Testis (tissue), 3 donors: ENCODE measurements around the gene HOXB7. TPM values are rescaled to one million over a fixed set of nuclear protein-coding genes. Genes with fewer than 3 reads are reported as not detected.

Experiments used
- DNase-seq: peaks from one replicate; pipeline ENCODE4 v3.0.0-alpha.2; 2019
- H3K27ac ChIP-seq, 2 donors: fragments of 200-600 bp; sonication (generic); one replicate each; pipeline ENCODE4 v1.5.1; 2019
- H3K27me3 ChIP-seq: fragments of 200-600 bp; sonication (generic); one replicate; pipeline ENCODE4 v1.5.1; 2019
- H3K36me3 ChIP-seq: fragments of 200-600 bp; sonication (generic); one replicate; pipeline ENCODE4 v1.5.1; 2017; ENCODE audit warnings: low read depth; ENCODE audit errors: missing control alignments
- H3K4me1 ChIP-seq: fragments of 200-600 bp; sonication (generic); one replicate; pipeline ENCODE4 v1.5.1; 2019
- H3K4me3 ChIP-seq, 2 donors: fragments of 200-600 bp; sonication (generic); one replicate each; pipeline ENCODE4 v1.5.1; 2017 to 2019
- H3K9me3 ChIP-seq: fragments of 200-600 bp; sonication (generic); one replicate; pipeline ENCODE4 v1.5.1; 2017
- POLR2A ChIP-seq: fragments of 450-650 bp; IDR thresholded peaks from one replicate; pipeline ENCODE4 v1.6.1; 2017; ENCODE audit warnings: antibody characterized with exemption, mild to moderate bottlenecking, moderate library complexity
- WGBS, 2 donors: methylation state at CpG; one replicate each; pipeline ENCODE4 v1.1.5; 2018; 5-methylcytosine and 5-hydroxymethylcytosine counted together
- intact Hi-C: fragments of 100-400 bp; cut with DNase I; formaldehyde crosslinking; loops from one replicate; pipeline ENCODE4 v1.15.1; 2023; ENCODE audit warnings: low total_unique reads
- polyA plus RNA-seq: library from polyadenylated mRNA; stranded (reverse); fragments of 350-450 nt; fragmentation: Illumina TruSeq; extraction: RNeasy Lipid Tissue Mini Kit (QIAGEN cat#74804); gene quantifications from one replicate; pipeline ENCODE4 v1.2.3, GENCODE V29; 2014; ENCODE audit warnings: low read depth, low replicate concordance; ENCODE audit not compliant: insufficient read depth
- total RNA-seq, 2 donors: library from RNA; depleted of rRNA; stranded (reverse); fragments of >200 nt; gene quantifications; one replicate each; pipeline ENCODE4 v1.2.3, GENCODE V29; 2016
- TF ChIP-seq, protein P1 (sequence below), 3 experiments: fragments of 450-650 bp in 2 of 3; fragments of 200-600 bp in 1 of 3; sonication (generic) in 1 of 3; IDR thresholded peaks; one replicate each; pipeline ENCODE4 v1.5.1; 2016 to 2019; ENCODE audit warnings: antibody characterized with exemption in 3 of 3, mild to moderate bottlenecking in 2 of 3, moderate library complexity in 1 of 3

Gene HOXB7
- total and polyA plus RNA-seq, 3 donors from 2014 or later: 2.8 to 4.4 (median 3.2) TPM

DNA sequence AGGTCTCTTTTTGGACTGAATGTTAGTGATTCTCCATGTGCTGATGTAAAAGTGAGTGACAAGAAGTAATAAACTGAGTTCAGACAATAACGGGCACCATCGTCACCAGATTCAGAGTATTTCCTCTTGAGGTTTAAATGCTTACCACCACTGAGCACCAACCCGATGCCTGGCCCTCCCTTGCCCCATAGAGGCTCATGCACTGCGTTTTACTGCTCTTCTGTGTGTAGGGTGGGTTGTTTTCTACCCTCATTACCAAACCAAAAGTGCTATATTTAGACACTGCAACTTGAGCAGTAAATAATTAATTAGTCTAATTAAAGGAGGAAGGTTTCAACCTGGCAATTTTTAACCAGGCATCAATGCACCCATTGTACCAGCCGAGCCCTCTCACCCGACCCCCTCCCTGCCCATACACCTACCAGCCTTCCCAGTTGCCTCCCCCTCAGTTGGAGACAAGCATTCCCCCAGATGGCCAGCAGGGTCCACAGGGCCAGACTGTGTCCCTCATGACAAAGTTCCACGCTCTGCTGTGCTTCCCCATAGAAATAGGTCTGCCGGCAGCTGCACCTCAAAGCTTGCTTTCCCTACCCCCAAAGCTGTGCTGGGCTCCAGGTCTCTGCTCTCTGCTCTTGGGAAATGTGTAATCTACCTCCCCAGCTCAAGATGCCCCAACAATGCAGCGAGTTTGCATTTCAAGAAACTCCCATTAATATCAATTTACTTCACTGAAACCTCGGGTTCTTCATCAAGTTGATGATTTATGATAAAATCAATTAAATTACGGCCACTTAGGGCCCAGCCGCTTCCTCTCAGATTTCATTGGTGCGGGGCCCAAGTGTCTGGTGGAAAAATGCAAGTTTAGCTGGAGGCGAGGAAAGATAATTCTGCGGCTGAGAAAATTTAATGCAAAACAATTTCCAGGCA, 48.7 kb downstream of the HOXB7 start:
- no peak for DNase-seq
- intact Hi-C loops: no loop called here
- no peaks in the 10 kb centered on the region for H3K36me3 ChIP-seq
- H3K9me3 ChIP-seq: no peaks in the 10 kb centered on the region
- H3K27me3 ChIP-seq: no peaks in the 10 kb centered on the region
- 61 to 66% methylated on average over 15 of the region's 15 CpGs for WGBS, 2 donors
- H3K4me3 ChIP-seq: no peak overlapping the region
- no peak overlapping the region for H3K27ac ChIP-seq
- TF ChIP-seq, protein P1, sequence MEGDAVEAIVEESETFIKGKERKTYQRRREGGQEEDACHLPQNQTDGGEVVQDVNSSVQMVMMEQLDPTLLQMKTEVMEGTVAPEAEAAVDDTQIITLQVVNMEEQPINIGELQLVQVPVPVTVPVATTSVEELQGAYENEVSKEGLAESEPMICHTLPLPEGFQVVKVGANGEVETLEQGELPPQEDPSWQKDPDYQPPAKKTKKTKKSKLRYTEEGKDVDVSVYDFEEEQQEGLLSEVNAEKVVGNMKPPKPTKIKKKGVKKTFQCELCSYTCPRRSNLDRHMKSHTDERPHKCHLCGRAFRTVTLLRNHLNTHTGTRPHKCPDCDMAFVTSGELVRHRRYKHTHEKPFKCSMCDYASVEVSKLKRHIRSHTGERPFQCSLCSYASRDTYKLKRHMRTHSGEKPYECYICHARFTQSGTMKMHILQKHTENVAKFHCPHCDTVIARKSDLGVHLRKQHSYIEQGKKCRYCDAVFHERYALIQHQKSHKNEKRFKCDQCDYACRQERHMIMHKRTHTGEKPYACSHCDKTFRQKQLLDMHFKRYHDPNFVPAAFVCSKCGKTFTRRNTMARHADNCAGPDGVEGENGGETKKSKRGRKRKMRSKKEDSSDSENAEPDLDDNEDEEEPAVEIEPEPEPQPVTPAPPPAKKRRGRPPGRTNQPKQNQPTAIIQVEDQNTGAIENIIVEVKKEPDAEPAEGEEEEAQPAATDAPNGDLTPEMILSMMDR (IDR thresholded peaks at IDR 0.05): no peak
- no peak for TF ChIP-seq POLR2A
- H3K4me1 ChIP-seq: no peaks in the 10 kb centered on the region

DNA sequence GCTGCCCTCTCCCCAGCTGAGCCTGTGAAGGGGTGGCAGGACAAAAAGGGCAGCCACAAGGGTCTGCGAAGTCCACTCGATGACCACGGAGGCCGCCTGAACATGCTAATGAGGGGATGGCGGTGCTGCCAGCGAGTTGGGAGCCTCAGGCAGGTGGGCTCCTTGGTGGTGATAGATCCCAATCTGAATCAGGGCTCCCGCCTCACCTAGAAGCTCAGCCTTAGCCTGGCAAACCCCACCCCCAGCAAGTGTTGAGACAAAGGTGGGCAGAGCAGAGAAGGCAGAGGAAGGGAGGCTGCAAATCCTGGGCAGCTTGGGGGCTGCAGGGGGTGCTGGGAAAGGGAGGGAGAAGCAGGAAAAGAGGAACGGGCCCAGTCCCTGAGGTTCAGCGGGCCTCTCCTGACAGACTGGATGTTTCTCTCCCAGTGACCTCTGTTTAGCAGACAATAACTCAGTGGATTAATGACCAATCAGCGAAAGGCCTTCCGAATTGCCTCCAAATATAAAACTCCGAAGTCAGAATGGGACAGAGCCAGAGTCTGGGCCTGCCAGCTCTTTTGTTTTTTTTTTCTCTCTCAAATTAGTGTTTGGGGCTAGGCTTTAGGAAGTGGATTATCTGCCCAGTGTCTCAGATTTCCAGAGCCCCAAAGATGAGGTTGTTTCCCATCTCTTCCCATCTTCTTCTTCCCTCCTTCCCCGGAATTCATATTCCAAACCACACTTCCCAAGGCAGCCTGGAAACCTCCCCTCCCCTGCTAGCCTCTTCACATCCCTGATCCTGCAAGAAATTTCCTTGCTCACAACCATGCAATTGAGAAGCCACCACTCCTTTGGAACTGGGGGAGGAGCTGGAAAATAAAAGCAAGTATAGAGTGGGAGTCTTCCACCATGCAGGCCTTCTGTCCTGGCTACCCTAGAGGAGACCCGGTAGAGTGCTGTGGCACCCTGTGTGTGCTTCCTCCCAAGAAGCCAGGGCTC, 50.7 kb downstream of the HOXB7 start:
- TF ChIP-seq, protein P1 (IDR thresholded peaks at IDR 0.05): no peak
- no peak for TF ChIP-seq POLR2A
- H3K27me3 ChIP-seq: no peaks in the 10 kb centered on the region
- 52 to 61% methylated on average over 13 to 14 of the region's 14 CpGs for WGBS, 2 donors
- DNase-seq: no peak
- H3K9me3 ChIP-seq: no peaks in the 10 kb centered on the region
- H3K4me1 ChIP-seq: no peaks in the 10 kb centered on the region
- no peaks in the 10 kb centered on the region for H3K36me3 ChIP-seq
- H3K4me3 ChIP-seq: no peak overlapping the region
- no peak overlapping the region for H3K27ac ChIP-seq
- intact Hi-C loops: no loop called here

DNA sequence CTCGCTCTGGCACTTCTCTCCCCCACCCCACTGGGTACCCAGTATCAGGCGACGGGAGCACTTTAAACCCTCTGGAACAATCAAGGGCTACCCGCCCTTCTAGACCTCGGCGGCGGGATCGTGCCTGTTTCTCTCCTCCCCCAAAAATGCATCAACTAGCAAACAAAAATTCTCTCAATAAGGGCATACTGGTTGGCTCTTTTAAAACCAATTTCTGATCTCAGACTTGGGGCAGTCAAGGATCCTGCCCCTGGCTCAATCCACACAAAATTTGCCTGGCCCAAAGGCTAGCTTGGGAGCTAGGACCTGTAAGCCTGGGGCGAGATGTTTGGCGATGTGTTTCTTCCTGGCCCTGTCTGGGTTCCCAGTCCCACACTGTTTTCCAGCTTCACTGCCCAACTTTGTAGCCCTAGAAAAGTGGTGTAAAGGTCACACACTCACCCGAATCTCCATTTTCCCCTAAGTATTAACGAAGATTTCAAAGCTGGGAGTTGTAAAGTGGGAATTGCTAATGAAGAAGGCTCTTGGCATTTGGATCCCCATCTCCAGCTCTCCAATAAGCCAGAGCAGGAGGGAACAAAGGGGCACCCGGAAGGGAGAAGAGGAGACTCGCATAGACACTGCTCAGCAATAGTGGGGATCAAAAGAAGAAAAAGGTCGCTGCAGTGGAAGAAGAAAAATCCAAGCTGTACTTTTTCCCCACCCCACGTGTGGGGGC, 51.5 kb downstream of the HOXB7 start:
- H3K36me3 ChIP-seq: no peaks in the 10 kb centered on the region
- WGBS, 2 donors: 69 to 75% methylated on average over 16 of the region's 16 CpGs
- intact Hi-C loops: no loop called here
- no peaks in the 10 kb centered on the region for H3K9me3 ChIP-seq
- no peak for DNase-seq
- H3K27me3 ChIP-seq: no peaks in the 10 kb centered on the region
- H3K27ac ChIP-seq: no peak overlapping the region
- no peaks in the 10 kb centered on the region for H3K4me1 ChIP-seq
- H3K4me3 ChIP-seq: no peak overlapping the region
- TF ChIP-seq POLR2A: no peak
- TF ChIP-seq, protein P1 (IDR thresholded peaks at IDR 0.05): no peak

DNA sequence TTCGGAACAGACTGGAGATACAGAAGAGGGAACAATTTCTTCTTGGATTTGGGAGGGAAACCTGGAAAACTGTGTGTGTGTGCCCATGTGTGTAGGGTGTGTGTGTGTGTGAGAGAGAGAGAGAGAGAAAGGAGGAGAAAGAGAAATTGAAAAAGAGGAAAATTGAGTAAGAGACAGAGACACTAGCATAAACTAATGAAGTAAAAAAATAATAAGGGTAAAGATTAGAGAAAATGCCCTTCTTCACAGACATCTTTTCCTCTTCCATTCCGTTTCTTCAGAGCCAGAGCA, 52.0 kb downstream of the HOXB7 start:
- Histone ChIP-seq H3K9me3 (no peaks in the 10 kb centered on the region), H3K27ac (no peak overlapping the region), H3K4me3 (no peak overlapping the region), H3K27me3 (no peaks in the 10 kb centered on the region), H3K4me1 (no peaks in the 10 kb centered on the region), H3K36me3 (no peaks in the 10 kb centered on the region)
- intact Hi-C loops: no loop called here
- WGBS, 2 donors: 85 to 93% methylated on average over 2 of the region's 2 CpGs
- DNase-seq: no peak
- TF ChIP-seq POLR2A: no peak
- TF ChIP-seq, protein P1 (IDR thresholded peaks at IDR 0.05): no peak
